Measurements from ENCODE around the gene JMJD8. TPM values are rescaled to one million over a fixed set of nuclear protein-coding genes. Genes with fewer than 3 reads are reported as not detected.
A peak's percentile ranks its signal among the peaks of the same experiment; 100 is the strongest.

Gene JMJD8
- total and polyA plus RNA-seq, 9 of the 15 experiments (the other 6 are each of a cell fraction or from before 2014, with no cell fraction given), result 1.2 to 50.6 (median 29.3) TPM

GRCh38 chr16:680625-680945 is 3.5 kb downstream of the JMJD8 start (continued):
- TF ChIP-seq, protein P1, sequence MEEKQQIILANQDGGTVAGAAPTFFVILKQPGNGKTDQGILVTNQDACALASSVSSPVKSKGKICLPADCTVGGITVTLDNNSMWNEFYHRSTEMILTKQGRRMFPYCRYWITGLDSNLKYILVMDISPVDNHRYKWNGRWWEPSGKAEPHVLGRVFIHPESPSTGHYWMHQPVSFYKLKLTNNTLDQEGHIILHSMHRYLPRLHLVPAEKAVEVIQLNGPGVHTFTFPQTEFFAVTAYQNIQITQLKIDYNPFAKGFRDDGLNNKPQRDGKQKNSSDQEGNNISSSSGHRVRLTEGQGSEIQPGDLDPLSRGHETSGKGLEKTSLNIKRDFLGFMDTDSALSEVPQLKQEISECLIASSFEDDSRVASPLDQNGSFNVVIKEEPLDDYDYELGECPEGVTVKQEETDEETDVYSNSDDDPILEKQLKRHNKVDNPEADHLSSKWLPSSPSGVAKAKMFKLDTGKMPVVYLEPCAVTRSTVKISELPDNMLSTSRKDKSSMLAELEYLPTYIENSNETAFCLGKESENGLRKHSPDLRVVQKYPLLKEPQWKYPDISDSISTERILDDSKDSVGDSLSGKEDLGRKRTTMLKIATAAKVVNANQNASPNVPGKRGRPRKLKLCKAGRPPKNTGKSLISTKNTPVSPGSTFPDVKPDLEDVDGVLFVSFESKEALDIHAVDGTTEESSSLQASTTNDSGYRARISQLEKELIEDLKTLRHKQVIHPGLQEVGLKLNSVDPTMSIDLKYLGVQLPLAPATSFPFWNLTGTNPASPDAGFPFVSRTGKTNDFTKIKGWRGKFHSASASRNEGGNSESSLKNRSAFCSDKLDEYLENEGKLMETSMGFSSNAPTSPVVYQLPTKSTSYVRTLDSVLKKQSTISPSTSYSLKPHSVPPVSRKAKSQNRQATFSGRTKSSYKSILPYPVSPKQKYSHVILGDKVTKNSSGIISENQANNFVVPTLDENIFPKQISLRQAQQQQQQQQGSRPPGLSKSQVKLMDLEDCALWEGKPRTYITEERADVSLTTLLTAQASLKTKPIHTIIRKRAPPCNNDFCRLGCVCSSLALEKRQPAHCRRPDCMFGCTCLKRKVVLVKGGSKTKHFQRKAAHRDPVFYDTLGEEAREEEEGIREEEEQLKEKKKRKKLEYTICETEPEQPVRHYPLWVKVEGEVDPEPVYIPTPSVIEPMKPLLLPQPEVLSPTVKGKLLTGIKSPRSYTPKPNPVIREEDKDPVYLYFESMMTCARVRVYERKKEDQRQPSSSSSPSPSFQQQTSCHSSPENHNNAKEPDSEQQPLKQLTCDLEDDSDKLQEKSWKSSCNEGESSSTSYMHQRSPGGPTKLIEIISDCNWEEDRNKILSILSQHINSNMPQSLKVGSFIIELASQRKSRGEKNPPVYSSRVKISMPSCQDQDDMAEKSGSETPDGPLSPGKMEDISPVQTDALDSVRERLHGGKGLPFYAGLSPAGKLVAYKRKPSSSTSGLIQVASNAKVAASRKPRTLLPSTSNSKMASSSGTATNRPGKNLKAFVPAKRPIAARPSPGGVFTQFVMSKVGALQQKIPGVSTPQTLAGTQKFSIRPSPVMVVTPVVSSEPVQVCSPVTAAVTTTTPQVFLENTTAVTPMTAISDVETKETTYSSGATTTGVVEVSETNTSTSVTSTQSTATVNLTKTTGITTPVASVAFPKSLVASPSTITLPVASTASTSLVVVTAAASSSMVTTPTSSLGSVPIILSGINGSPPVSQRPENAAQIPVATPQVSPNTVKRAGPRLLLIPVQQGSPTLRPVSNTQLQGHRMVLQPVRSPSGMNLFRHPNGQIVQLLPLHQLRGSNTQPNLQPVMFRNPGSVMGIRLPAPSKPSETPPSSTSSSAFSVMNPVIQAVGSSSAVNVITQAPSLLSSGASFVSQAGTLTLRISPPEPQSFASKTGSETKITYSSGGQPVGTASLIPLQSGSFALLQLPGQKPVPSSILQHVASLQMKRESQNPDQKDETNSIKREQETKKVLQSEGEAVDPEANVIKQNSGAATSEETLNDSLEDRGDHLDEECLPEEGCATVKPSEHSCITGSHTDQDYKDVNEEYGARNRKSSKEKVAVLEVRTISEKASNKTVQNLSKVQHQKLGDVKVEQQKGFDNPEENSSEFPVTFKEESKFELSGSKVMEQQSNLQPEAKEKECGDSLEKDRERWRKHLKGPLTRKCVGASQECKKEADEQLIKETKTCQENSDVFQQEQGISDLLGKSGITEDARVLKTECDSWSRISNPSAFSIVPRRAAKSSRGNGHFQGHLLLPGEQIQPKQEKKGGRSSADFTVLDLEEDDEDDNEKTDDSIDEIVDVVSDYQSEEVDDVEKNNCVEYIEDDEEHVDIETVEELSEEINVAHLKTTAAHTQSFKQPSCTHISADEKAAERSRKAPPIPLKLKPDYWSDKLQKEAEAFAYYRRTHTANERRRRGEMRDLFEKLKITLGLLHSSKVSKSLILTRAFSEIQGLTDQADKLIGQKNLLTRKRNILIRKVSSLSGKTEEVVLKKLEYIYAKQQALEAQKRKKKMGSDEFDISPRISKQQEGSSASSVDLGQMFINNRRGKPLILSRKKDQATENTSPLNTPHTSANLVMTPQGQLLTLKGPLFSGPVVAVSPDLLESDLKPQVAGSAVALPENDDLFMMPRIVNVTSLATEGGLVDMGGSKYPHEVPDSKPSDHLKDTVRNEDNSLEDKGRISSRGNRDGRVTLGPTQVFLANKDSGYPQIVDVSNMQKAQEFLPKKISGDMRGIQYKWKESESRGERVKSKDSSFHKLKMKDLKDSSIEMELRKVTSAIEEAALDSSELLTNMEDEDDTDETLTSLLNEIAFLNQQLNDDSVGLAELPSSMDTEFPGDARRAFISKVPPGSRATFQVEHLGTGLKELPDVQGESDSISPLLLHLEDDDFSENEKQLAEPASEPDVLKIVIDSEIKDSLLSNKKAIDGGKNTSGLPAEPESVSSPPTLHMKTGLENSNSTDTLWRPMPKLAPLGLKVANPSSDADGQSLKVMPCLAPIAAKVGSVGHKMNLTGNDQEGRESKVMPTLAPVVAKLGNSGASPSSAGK (IDR thresholded peaks at IDR 0.05), result no peak
- TF ChIP-seq ZNF507 (tag; conservative IDR thresholded peaks at IDR 0.05) (no peak), MTA2 (IDR thresholded peaks at IDR 0.05; ENCODE audit: low read depth) (no peak), HNRNPL (IDR thresholded peaks at IDR 0.05; ENCODE audit: low read depth, low read length) (no peak), RBFOX2 (IDR thresholded peaks at IDR 0.05; ENCODE audit: low read depth, low read length) (peak; percentile 33)
- TF ChIP-seq, protein P2, sequence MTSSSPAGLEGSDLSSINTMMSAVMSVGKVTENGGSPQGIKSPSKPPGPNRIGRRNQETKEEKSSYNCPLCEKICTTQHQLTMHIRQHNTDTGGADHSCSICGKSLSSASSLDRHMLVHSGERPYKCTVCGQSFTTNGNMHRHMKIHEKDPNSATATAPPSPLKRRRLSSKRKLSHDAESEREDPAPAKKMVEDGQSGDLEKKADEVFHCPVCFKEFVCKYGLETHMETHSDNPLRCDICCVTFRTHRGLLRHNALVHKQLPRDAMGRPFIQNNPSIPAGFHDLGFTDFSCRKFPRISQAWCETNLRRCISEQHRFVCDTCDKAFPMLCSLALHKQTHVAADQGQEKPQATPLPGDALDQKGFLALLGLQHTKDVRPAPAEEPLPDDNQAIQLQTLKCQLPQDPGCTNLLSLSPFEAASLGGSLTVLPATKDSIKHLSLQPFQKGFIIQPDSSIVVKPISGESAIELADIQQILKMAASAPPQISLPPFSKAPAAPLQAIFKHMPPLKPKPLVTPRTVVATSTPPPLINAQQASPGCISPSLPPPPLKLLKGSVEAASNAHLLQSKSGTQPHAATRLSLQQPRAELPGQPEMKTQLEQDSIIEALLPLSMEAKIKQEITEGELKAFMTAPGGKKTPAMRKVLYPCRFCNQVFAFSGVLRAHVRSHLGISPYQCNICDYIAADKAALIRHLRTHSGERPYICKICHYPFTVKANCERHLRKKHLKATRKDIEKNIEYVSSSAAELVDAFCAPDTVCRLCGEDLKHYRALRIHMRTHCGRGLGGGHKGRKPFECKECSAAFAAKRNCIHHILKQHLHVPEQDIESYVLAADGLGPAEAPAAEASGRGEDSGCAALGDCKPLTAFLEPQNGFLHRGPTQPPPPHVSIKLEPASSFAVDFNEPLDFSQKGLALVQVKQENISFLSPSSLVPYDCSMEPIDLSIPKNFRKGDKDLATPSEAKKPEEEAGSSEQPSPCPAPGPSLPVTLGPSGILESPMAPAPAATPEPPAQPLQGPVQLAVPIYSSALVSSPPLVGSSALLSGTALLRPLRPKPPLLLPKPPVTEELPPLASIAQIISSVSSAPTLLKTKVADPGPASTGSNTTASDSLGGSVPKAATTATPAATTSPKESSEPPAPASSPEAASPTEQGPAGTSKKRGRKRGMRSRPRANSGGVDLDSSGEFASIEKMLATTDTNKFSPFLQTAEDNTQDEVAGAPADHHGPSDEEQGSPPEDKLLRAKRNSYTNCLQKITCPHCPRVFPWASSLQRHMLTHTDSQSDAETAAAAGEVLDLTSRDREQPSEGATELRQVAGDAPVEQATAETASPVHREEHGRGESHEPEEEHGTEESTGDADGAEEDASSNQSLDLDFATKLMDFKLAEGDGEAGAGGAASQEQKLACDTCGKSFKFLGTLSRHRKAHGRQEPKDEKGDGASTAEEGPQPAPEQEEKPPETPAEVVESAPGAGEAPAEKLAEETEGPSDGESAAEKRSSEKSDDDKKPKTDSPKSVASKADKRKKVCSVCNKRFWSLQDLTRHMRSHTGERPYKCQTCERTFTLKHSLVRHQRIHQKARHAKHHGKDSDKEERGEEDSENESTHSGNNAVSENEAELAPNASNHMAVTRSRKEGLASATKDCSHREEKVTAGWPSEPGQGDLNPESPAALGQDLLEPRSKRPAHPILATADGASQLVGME (CRISPR knock-in tag; IDR thresholded peaks at IDR 0.05), result 0 out of 2 replicates have a peak, but pooled peaks have one; percentile 11
- TF ChIP-seq, protein P3, sequence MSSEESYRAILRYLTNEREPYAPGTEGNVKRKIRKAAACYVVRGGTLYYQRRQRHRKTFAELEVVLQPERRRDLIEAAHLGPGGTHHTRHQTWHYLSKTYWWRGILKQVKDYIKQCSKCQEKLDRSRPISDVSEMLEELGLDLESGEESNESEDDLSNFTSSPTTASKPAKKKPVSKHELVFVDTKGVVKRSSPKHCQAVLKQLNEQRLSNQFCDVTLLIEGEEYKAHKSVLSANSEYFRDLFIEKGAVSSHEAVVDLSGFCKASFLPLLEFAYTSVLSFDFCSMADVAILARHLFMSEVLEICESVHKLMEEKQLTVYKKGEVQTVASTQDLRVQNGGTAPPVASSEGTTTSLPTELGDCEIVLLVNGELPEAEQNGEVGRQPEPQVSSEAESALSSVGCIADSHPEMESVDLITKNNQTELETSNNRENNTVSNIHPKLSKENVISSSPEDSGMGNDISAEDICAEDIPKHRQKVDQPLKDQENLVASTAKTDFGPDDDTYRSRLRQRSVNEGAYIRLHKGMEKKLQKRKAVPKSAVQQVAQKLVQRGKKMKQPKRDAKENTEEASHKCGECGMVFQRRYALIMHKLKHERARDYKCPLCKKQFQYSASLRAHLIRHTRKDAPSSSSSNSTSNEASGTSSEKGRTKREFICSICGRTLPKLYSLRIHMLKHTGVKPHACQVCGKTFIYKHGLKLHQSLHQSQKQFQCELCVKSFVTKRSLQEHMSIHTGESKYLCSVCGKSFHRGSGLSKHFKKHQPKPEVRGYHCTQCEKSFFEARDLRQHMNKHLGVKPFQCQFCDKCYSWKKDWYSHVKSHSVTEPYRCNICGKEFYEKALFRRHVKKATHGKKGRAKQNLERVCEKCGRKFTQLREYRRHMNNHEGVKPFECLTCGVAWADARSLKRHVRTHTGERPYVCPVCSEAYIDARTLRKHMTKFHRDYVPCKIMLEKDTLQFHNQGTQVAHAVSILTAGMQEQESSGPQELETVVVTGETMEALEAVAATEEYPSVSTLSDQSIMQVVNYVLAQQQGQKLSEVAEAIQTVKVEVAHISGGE (CRISPR knock-in tag; IDR thresholded peaks at IDR 0.05), result peak in 1 of 3 experiments; percentile 6; a peak in 1 of 6 replicates

Data from K562 (cell line).